CD4-positive, alpha-beta T cell treated with Interleukin-2 at 100 ng/mL for 4 hours (primary cell): Measurements from ENCODE around the gene ENG.
"Not testable (repeated sequence)": the region's sequence is repeated elsewhere in the genome, so short reads cannot be mapped to it uniquely, and the experiment has no call there.

Experiments
- DNase-seq: peaks from one replicate; pipeline ENCODE4 v3.0.0-alpha.2; 2020; ENCODE audit warnings: low spot score

ENG gene

GRCh38 chr9:127793093-127793708 lies 61.3 kb downstream of the ENG start:
- DNase-seq: no peak

GRCh38 chr9:127792417-127793031 lies 61.9 kb downstream of the ENG start:
- no peak for DNase-seq

- DNase-seq: no peak
These were observed 63.4 kb downstream of the ENG start for GRCh38 chr9:127791085-127791484.

- no peak for DNase-seq
These were observed 64.2 kb downstream of the ENG start for GRCh38 chr9:127790094-127790855.

- no peak for DNase-seq
These were observed 65.3 kb downstream of the ENG start for GRCh38 chr9:127789179-127789578.

- no peak for DNase-seq
These were observed 66.0 kb downstream of the ENG start for GRCh38 chr9:127788337-127789011.

GRCh38 chr9:127786773-127787104 lies 67.7 kb downstream of the ENG start:
- no peak for DNase-seq

GRCh38 chr9:127785933-127786772 lies 68.3 kb downstream of the ENG start, which contains the start of gene CDK9:
Gene CDK9 (plus strand): TSS chr9:127786034. CDS start chr9:127786149, 115 bp downstream.
- DNase-seq: peak; percentile 93

- peak; percentile 94 for DNase-seq
These were observed 69.2 kb downstream of the ENG start for GRCh38 chr9:127785023-127785932.

- DNase-seq: peak; percentile 78
These were observed 71.1 kb downstream of the ENG start for GRCh38 chr9:127783111-127784008.

- no peak for DNase-seq
These were observed 72.7 kb downstream of the ENG start for GRCh38 chr9:127781806-127782205.

- DNase-seq: not testable (repeated sequence)
These were observed 73.5 kb downstream of the ENG start for GRCh38 chr9:127780909-127781308.

GRCh38 chr9:127780126-127780885 lies 74.2 kb downstream of the ENG start:
- DNase-seq: no peak

- peak; percentile 64 for DNase-seq
These were observed 75.1 kb downstream of the ENG start for GRCh38 chr9:127779136-127779981.

GRCh38 chr9:127778280-127779135 lies 76.0 kb downstream of the ENG start, which contains the start of gene SH2D3C:
Gene SH2D3C (minus strand): TSS chr9:127778666. CDS start chr9:127778627, 39 bp downstream.
- DNase-seq: peak; percentile 46

- DNase-seq: no peak
These were observed 77.0 kb downstream of the ENG start for GRCh38 chr9:127777368-127777980.
